Measurements from ENCODE around the gene BTBD9. TPM values are rescaled to one million over a fixed set of nuclear protein-coding genes. Genes with fewer than 3 reads are reported as not detected.

BTBD9 gene
- polyA plus RNA-seq, 1 donor, result 7.8 TPM

GRCh38 chr6:38599966-38600550 is 39.7 kb downstream of the BTBD9 start:
- Histone ChIP-seq H3K4me3 (ENCODE audit: low read length) (no peak overlapping the region), H3K9me3 (ENCODE audit: control insufficient read depth, low read depth, low read length) (no peaks in the 10 kb centered on the region), H3K4me1 (ENCODE audit: control insufficient read depth, insufficient read depth, low read length) (peaks cover 4% of the 10 kb centered on the region), H3K27ac (ENCODE audit: low read length) (no peak overlapping the region), H3K27me3 (ENCODE audit: control insufficient read depth, insufficient read depth, low read length) (no peaks in the 10 kb centered on the region), H3K36me3 (ENCODE audit: control insufficient read depth, insufficient read depth, low read length) (no peaks in the 10 kb centered on the region)
- WGBS (ENCODE audit: insufficient coverage, low lambda C conversion rate), result 100% methylated on average over 1 of the region's 4 CpGs
- DNase-seq, result no peak

GRCh38 chr6:38599261-38599660 is 40.5 kb downstream of the BTBD9 start:
- peaks cover 4% of the 10 kb centered on the region for H3K4me1 ChIP-seq (ENCODE audit: control insufficient read depth, insufficient read depth, low read length)
- no peak for DNase-seq
- no peak overlapping the region for H3K4me3 ChIP-seq (ENCODE audit: low read length)
- no peak overlapping the region for H3K27ac ChIP-seq (ENCODE audit: low read length)
- 100% methylated on average over 1 of the region's 5 CpGs for WGBS (ENCODE audit: insufficient coverage, low lambda C conversion rate)
- H3K9me3 ChIP-seq (ENCODE audit: control insufficient read depth, low read depth, low read length), result no peaks in the 10 kb centered on the region
- no peaks in the 10 kb centered on the region for H3K36me3 ChIP-seq (ENCODE audit: control insufficient read depth, insufficient read depth, low read length)
- no peaks in the 10 kb centered on the region for H3K27me3 ChIP-seq (ENCODE audit: control insufficient read depth, insufficient read depth, low read length)

GRCh38 chr6:38593998-38594665 is 45.6 kb downstream of the BTBD9 start:
- no peak overlapping the region for H3K27ac ChIP-seq (ENCODE audit: low read length)
- H3K36me3 ChIP-seq (ENCODE audit: control insufficient read depth, insufficient read depth, low read length), result peaks cover 9% of the 10 kb centered on the region
- no CpG with 5 or more reads among the region's 3 CpGs for WGBS (ENCODE audit: insufficient coverage, low lambda C conversion rate)
- no peaks in the 10 kb centered on the region for H3K27me3 ChIP-seq (ENCODE audit: control insufficient read depth, insufficient read depth, low read length)
- H3K9me3 ChIP-seq (ENCODE audit: control insufficient read depth, low read depth, low read length), result no peaks in the 10 kb centered on the region
- no peak for DNase-seq
- no peaks in the 10 kb centered on the region for H3K4me1 ChIP-seq (ENCODE audit: control insufficient read depth, insufficient read depth, low read length)
- no peak overlapping the region for H3K4me3 ChIP-seq (ENCODE audit: low read length)

- H3K4me3 ChIP-seq (ENCODE audit: low read length), result no peak overlapping the region
- no peaks in the 10 kb centered on the region for H3K9me3 ChIP-seq (ENCODE audit: control insufficient read depth, low read depth, low read length)
- peaks cover 9% of the 10 kb centered on the region for H3K36me3 ChIP-seq (ENCODE audit: control insufficient read depth, insufficient read depth, low read length)
- H3K4me1 ChIP-seq (ENCODE audit: control insufficient read depth, insufficient read depth, low read length), result no peaks in the 10 kb centered on the region
- no peak overlapping the region for H3K27ac ChIP-seq (ENCODE audit: low read length)
- H3K27me3 ChIP-seq (ENCODE audit: control insufficient read depth, insufficient read depth, low read length), result no peaks in the 10 kb centered on the region
- DNase-seq, result no peak
Measured at GRCh38 chr6:38593409-38593808, 46.3 kb downstream of the BTBD9 start.

GRCh38 chr6:38591439-38591838 is 48.3 kb downstream of the BTBD9 start:
- no CpG with 5 or more reads among the region's 1 CpG for WGBS (ENCODE audit: insufficient coverage, low lambda C conversion rate)
- no peak for DNase-seq
- H3K4me3 ChIP-seq (ENCODE audit: low read length), result no peak overlapping the region
- H3K9me3 ChIP-seq (ENCODE audit: control insufficient read depth, low read depth, low read length), result no peaks in the 10 kb centered on the region
- no peaks in the 10 kb centered on the region for H3K4me1 ChIP-seq (ENCODE audit: control insufficient read depth, insufficient read depth, low read length)
- no peak overlapping the region for H3K27ac ChIP-seq (ENCODE audit: low read length)
- H3K36me3 ChIP-seq (ENCODE audit: control insufficient read depth, insufficient read depth, low read length), result peaks cover 9% of the 10 kb centered on the region
- no peaks in the 10 kb centered on the region for H3K27me3 ChIP-seq (ENCODE audit: control insufficient read depth, insufficient read depth, low read length)

- H3K36me3 ChIP-seq (ENCODE audit: control insufficient read depth, insufficient read depth, low read length), result peaks cover 9% of the 10 kb centered on the region
- H3K4me1 ChIP-seq (ENCODE audit: control insufficient read depth, insufficient read depth, low read length), result no peaks in the 10 kb centered on the region
- no CpG with 5 or more reads among the region's 1 CpG for WGBS (ENCODE audit: insufficient coverage, low lambda C conversion rate)
- H3K27ac ChIP-seq (ENCODE audit: low read length), result no peak overlapping the region
- no peak overlapping the region for H3K4me3 ChIP-seq (ENCODE audit: low read length)
- no peaks in the 10 kb centered on the region for H3K9me3 ChIP-seq (ENCODE audit: control insufficient read depth, low read depth, low read length)
- no peaks in the 10 kb centered on the region for H3K27me3 ChIP-seq (ENCODE audit: control insufficient read depth, insufficient read depth, low read length)
- DNase-seq, result no peak
Measured at GRCh38 chr6:38589367-38589720, 50.4 kb downstream of the BTBD9 start.

- Histone ChIP-seq H3K27ac (ENCODE audit: low read length) (no peak overlapping the region), H3K27me3 (ENCODE audit: control insufficient read depth, insufficient read depth, low read length) (no peaks in the 10 kb centered on the region), H3K9me3 (ENCODE audit: control insufficient read depth, low read depth, low read length) (no peaks in the 10 kb centered on the region), H3K4me1 (ENCODE audit: control insufficient read depth, insufficient read depth, low read length) (no peaks in the 10 kb centered on the region), H3K4me3 (ENCODE audit: low read length) (no peak overlapping the region), H3K36me3 (ENCODE audit: control insufficient read depth, insufficient read depth, low read length) (peaks cover 9% of the 10 kb centered on the region)
- WGBS (ENCODE audit: insufficient coverage, low lambda C conversion rate), result 86% methylated on average over 1 of the region's 2 CpGs
- no peak for DNase-seq
Measured at GRCh38 chr6:38588631-38589366, 50.9 kb downstream of the BTBD9 start.

GRCh38 chr6:38587766-38588362 is 51.9 kb downstream of the BTBD9 start:
- Histone ChIP-seq H3K9me3 (ENCODE audit: control insufficient read depth, low read depth, low read length) (no peaks in the 10 kb centered on the region), H3K4me1 (ENCODE audit: control insufficient read depth, insufficient read depth, low read length) (no peaks in the 10 kb centered on the region), H3K36me3 (ENCODE audit: control insufficient read depth, insufficient read depth, low read length) (peaks cover 9% of the 10 kb centered on the region), H3K27me3 (ENCODE audit: control insufficient read depth, insufficient read depth, low read length) (no peaks in the 10 kb centered on the region), H3K4me3 (ENCODE audit: low read length) (no peak overlapping the region), H3K27ac (ENCODE audit: low read length) (no peak overlapping the region)
- 100% methylated on average over 1 of the region's 6 CpGs for whole genome bisulfite sequencing (ENCODE audit: insufficient coverage, low lambda C conversion rate)
- DNase-seq, result no peak

- 100% methylated on average over 2 of the region's 6 CpGs for WGBS (ENCODE audit: insufficient coverage, low lambda C conversion rate)
- Histone ChIP-seq H3K4me3 (ENCODE audit: low read length) (no peak overlapping the region), H3K9me3 (ENCODE audit: control insufficient read depth, low read depth, low read length) (no peaks in the 10 kb centered on the region), H3K4me1 (ENCODE audit: control insufficient read depth, insufficient read depth, low read length) (no peaks in the 10 kb centered on the region), H3K36me3 (ENCODE audit: control insufficient read depth, insufficient read depth, low read length) (peaks cover 3% of the 10 kb centered on the region), H3K27me3 (ENCODE audit: control insufficient read depth, insufficient read depth, low read length) (no peaks in the 10 kb centered on the region), H3K27ac (ENCODE audit: low read length) (no peak overlapping the region)
- DNase-seq, result no peak
Measured at GRCh38 chr6:38586992-38587391, 52.7 kb downstream of the BTBD9 start.

- Histone ChIP-seq H3K4me1 (ENCODE audit: control insufficient read depth, insufficient read depth, low read length) (no peaks in the 10 kb centered on the region), H3K4me3 (ENCODE audit: low read length) (no peak overlapping the region), H3K36me3 (ENCODE audit: control insufficient read depth, insufficient read depth, low read length) (peaks cover 5% of the 10 kb centered on the region), H3K27me3 (ENCODE audit: control insufficient read depth, insufficient read depth, low read length) (no peaks in the 10 kb centered on the region), H3K27ac (ENCODE audit: low read length) (no peak overlapping the region), H3K9me3 (ENCODE audit: control insufficient read depth, low read depth, low read length) (no peaks in the 10 kb centered on the region)
- no CpG with 5 or more reads among the region's 2 CpGs for WGBS (ENCODE audit: insufficient coverage, low lambda C conversion rate)
- no peak for DNase-seq
Measured at GRCh38 chr6:38584731-38585130, 55.0 kb downstream of the BTBD9 start.
